ENCODE results near the gene INPP5D.

DNA sequence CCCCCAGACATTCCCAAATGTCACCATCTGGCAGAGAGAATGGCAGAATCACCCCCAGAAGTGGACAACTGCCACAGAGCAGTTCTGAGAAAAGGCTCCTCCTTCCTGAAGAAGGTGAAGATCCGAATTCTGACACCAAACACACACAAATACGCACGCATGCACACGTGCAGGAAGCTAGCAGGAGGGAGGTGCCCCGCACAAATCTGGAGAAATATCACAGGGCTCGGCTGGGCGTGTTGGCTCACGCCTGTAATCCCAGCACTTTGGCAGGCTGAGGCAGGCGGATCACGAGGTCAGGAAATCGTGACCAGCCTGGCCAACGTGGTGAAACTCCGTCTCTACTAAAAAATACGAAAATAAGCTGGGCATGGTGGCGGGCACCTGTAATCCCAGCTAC, 152.9 kb downstream of the INPP5D start:
- TF ChIP-seq, protein P1, sequence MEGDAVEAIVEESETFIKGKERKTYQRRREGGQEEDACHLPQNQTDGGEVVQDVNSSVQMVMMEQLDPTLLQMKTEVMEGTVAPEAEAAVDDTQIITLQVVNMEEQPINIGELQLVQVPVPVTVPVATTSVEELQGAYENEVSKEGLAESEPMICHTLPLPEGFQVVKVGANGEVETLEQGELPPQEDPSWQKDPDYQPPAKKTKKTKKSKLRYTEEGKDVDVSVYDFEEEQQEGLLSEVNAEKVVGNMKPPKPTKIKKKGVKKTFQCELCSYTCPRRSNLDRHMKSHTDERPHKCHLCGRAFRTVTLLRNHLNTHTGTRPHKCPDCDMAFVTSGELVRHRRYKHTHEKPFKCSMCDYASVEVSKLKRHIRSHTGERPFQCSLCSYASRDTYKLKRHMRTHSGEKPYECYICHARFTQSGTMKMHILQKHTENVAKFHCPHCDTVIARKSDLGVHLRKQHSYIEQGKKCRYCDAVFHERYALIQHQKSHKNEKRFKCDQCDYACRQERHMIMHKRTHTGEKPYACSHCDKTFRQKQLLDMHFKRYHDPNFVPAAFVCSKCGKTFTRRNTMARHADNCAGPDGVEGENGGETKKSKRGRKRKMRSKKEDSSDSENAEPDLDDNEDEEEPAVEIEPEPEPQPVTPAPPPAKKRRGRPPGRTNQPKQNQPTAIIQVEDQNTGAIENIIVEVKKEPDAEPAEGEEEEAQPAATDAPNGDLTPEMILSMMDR (conservative IDR thresholded peaks at IDR 0.05 in 1 of 2, IDR thresholded peaks at IDR 0.05 in 1 of 2; ENCODE audit: low read depth in 1 of 2, low read length in 2 of 2): no peak
- TF ChIP-seq EZH2 (IDR thresholded peaks at IDR 0.05; ENCODE audit: low read length, missing control alignments): no peak

Measured in fibroblast of lung (primary cell).